GM12878 (cell line): Measurements from ENCODE around the gene SOST. TPM values are rescaled to one million over a fixed set of nuclear protein-coding genes. Genes with fewer than 3 reads are reported as not detected.

ENCODE experiments used
- BHLHE40 ChIP-seq, 2 experiments: fragments of 450-650 bp in 1 of 2; IDR thresholded peaks; 2 replicates each; pipeline ENCODE4 v1.6.1; 2011 to 2017; ENCODE audit warnings: low read depth in 2 of 2, borderline replicate concordance in 1 of 2, improper control_type of control experiment in 1 of 2, low read length in 1 of 2, mild to moderate bottlenecking in 1 of 2
- CBX5 ChIP-seq: sonication (generic); IDR thresholded peaks from 2 replicates; pipeline ENCODE4 v1.6.1; 2016; ENCODE audit warnings: low read depth, moderate library complexity, mild to moderate bottlenecking, inconsistent platforms
- CTCF ChIP-seq, 3 experiments: IDR thresholded peaks in 2 of 3; conservative IDR thresholded peaks in 1 of 3; 2 replicates each; pipeline ENCODE4 v1.5.1; 2011; ENCODE audit warnings: low read depth in 3 of 3, low read length in 3 of 3, mild to moderate bottlenecking in 3 of 3, control low read depth in 2 of 3, moderate library complexity in 2 of 3, inconsistent platforms in 1 of 3, mixed read lengths in 1 of 3; ENCODE audit not compliant: control insufficient read depth in 2 of 3, insufficient read depth in 1 of 3; ENCODE audit errors: extremely low read depth in 1 of 3
- EP300 ChIP-seq, 2 experiments: fragments of 150-350 bp in 1 of 2; IDR thresholded peaks; 2 replicates each; pipeline ENCODE4 v1.6.1; 2011 to 2012; ENCODE audit warnings: low read depth in 2 of 2, low read length in 2 of 2, borderline replicate concordance in 1 of 2, improper control_type of control experiment in 1 of 2, inconsistent platforms in 1 of 2; ENCODE audit not compliant: control insufficient read depth in 1 of 2
- ETV6 ChIP-seq, 2 experiments: fragments of 450-650 bp in 1 of 2; IDR thresholded peaks in 1 of 2; conservative IDR thresholded peaks in 1 of 2; 2 replicates each; pipeline ENCODE4 v1.6.1; 2014; ENCODE audit warnings: antibody characterized with exemption in 1 of 2, borderline replicate concordance in 1 of 2, low read depth in 1 of 2, mild to moderate bottlenecking in 1 of 2, moderate library complexity in 1 of 2
- FOXK2 ChIP-seq: fragments of 450-650 bp; IDR thresholded peaks from 2 replicates; pipeline ENCODE4 v1.6.1; 2017; ENCODE audit warnings: mild to moderate bottlenecking, moderate library complexity
- KLF5 ChIP-seq: fragments of 450-650 bp; IDR thresholded peaks from 2 replicates; pipeline ENCODE4 v1.6.1; 2014; ENCODE audit warnings: mild to moderate bottlenecking; ENCODE audit not compliant: partially characterized antibody
- NBN ChIP-seq: fragments of 450-650 bp; IDR thresholded peaks from 2 replicates; pipeline ENCODE4 v1.6.1; 2016
- NRF1 ChIP-seq: conservative IDR thresholded peaks from 2 replicates; pipeline ENCODE4 v1.6.1; 2011; ENCODE audit warnings: mild to moderate bottlenecking, low read depth, low read length, improper control_type of control experiment
- RAD21 ChIP-seq: IDR thresholded peaks from 2 replicates; pipeline ENCODE4 v1.6.1; 2011; ENCODE audit warnings: mild to moderate bottlenecking, low read depth, low read length, moderate library complexity; ENCODE audit not compliant: insufficient read depth
- RBBP5 ChIP-seq: fragments of 200-600 bp; sonication (generic); conservative IDR thresholded peaks from 2 replicates; pipeline ENCODE4 v1.6.1; 2016
- SMARCA5 ChIP-seq: fragments of 450-650 bp; IDR thresholded peaks from 2 replicates; pipeline ENCODE4 v1.6.1; 2017; ENCODE audit warnings: mild to moderate bottlenecking
- SPI1 ChIP-seq: IDR thresholded peaks from 2 replicates; pipeline ENCODE4 v1.6.1; 2011; ENCODE audit warnings: low read depth, mild to moderate bottlenecking, low read length, moderate library complexity, borderline replicate concordance; ENCODE audit not compliant: insufficient read depth
- SREBF2 ChIP-seq: IDR thresholded peaks from 2 replicates; pipeline ENCODE4 v1.6.1; 2012; ENCODE audit warnings: mild to moderate bottlenecking, low read length
- STAT3 ChIP-seq: IDR thresholded peaks from 2 replicates; pipeline ENCODE4 v1.6.1; 2011; ENCODE audit warnings: low read depth, low read length, improper control_type of control experiment
- SUPT20H ChIP-seq: IDR thresholded peaks from 2 replicates; pipeline ENCODE4 v1.6.1; 2011; ENCODE audit warnings: low read depth, mild to moderate bottlenecking, low read length, moderate library complexity, borderline replicate concordance; ENCODE audit not compliant: control insufficient read depth
- TCF12 ChIP-seq: IDR thresholded peaks from 2 replicates; pipeline ENCODE4 v1.6.1; 2011; ENCODE audit warnings: low read depth, mild to moderate bottlenecking, low read length
- TCF3 ChIP-seq: IDR thresholded peaks from 2 replicates; pipeline ENCODE4 v1.6.1; 2012; ENCODE audit warnings: low read depth, mild to moderate bottlenecking, low read length, borderline replicate concordance; ENCODE audit not compliant: insufficient read depth
- ZBTB4 ChIP-seq: fragments of 450-650 bp; formaldehyde crosslinking; IDR thresholded peaks from 2 replicates; pipeline ENCODE4 v1.4.0; 2022; ENCODE audit warnings: mild to moderate bottlenecking, moderate library complexity
- ZZZ3 ChIP-seq: IDR thresholded peaks from 2 replicates; pipeline ENCODE4 v1.6.1; 2011; ENCODE audit warnings: low read depth; ENCODE audit not compliant: control insufficient read depth, insufficient read length
- polyA plus RNA-seq, 11 experiments: library from polyadenylated mRNA; depleted of rRNA in 4 of 11; unstranded in 6 of 11; stranded (reverse) in 5 of 11; fragments of >200 nt; fragmentation: Nextera tagmentation in 4 of 11; fragmentation: Illumina TruSeq in 1 of 11; extraction: Ambion mirVana in 4 of 11; extraction: Trizol in 1 of 11; gene quantifications; 1 replicate in 1 of 11; 2 replicates in 10 of 11; pipeline versions ENCODE4 v1.2.1 to v1.2.3, GENCODE V29; 2011 to 2016; ENCODE audit warnings: inconsistent platforms in 2 of 11, missing spikeins in 2 of 11, low read depth in 1 of 11
- total RNA-seq, 4 experiments: library from RNA; depleted of rRNA in 3 of 4; stranded (reverse); fragments of >200 nt in 3 of 4; fragmentation: Illumina TruSeq in 1 of 4; extraction: Trizol in 1 of 4; gene quantifications; 2 replicates each; pipeline versions ENCODE4 v1.2.1 to v1.2.3, GENCODE V29; 2013 to 2021
- TF ChIP-seq, protein P1 (sequence below): IDR thresholded peaks from 2 replicates; pipeline ENCODE4 v1.6.1; 2011; ENCODE audit warnings: low read depth, mild to moderate bottlenecking, low read length, moderate library complexity, borderline replicate concordance; ENCODE audit errors: extremely low read depth
- TF ChIP-seq, protein P2 (sequence below): IDR thresholded peaks from 2 replicates; pipeline ENCODE4 v1.6.1; 2012; ENCODE audit warnings: low read depth, low read length, improper control_type of control experiment

Gene SOST
- total and polyA plus RNA-seq, 10 of the 15 experiments (the other 5 are each of a cell fraction or from before 2014, with no cell fraction given), result not detected

- 0 out of 2 replicates have a peak, but pooled peaks have one; percentile 12 for TF ChIP-seq TCF12
- no peak for TF ChIP-seq SREBF2
- TF ChIP-seq EP300 (IDR thresholded peaks at IDR 0.05; ENCODE audit: borderline replicate concordance in 1 of 2, control insufficient read depth in 1 of 2, low read depth in 2 of 2, low read length in 2 of 2), result no peak
- TF ChIP-seq CBX5, result no peak
- TF ChIP-seq, protein P1, sequence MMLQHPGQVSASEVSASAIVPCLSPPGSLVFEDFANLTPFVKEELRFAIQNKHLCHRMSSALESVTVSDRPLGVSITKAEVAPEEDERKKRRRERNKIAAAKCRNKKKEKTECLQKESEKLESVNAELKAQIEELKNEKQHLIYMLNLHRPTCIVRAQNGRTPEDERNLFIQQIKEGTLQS, result peak; percentile 53; the same call in 1 of the 2 replicates
- no peak for TF ChIP-seq ZZZ3
- TF ChIP-seq TCF3, result no peak
- TF ChIP-seq CTCF (IDR thresholded peaks at IDR 0.05 in 2 of 3, conservative IDR thresholded peaks at IDR 0.05 in 1 of 3; ENCODE audit: control insufficient read depth in 2 of 3, extremely low read depth in 1 of 3, insufficient read depth in 1 of 3, low read depth in 3 of 3, low read length in 3 of 3), result peak; percentile 95 to 100 (median 100); a peak in 5 of 6 replicates
- no peak for TF ChIP-seq ZBTB4 (CRISPR knock-in tag)
- TF ChIP-seq STAT3, result 0 out of 2 replicates have a peak, but pooled peaks have one; percentile 65
- TF ChIP-seq NBN, result 0 out of 2 replicates have a peak, but pooled peaks have one; percentile 38
- TF ChIP-seq KLF5, result no peak
- TF ChIP-seq, protein P2, sequence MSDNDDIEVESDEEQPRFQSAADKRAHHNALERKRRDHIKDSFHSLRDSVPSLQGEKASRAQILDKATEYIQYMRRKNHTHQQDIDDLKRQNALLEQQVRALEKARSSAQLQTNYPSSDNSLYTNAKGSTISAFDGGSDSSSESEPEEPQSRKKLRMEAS, result no peak
- no peak for TF ChIP-seq FOXK2
- TF ChIP-seq SUPT20H, result no peak
- no peak for TF ChIP-seq ETV6 (conservative IDR thresholded peaks at IDR 0.05 in 1 of 2, IDR thresholded peaks at IDR 0.05 in 1 of 2; ENCODE audit: borderline replicate concordance in 1 of 2, low read depth in 1 of 2)
- TF ChIP-seq SPI1, result no peak
- TF ChIP-seq RAD21, result peak; percentile 96
- no peak; the same call in 1 of the 2 replicates for TF ChIP-seq NRF1
- TF ChIP-seq RBBP5, result no peak
- peak; percentile 16 to 48; a peak in 1 of 4 replicates for TF ChIP-seq BHLHE40 (IDR thresholded peaks at IDR 0.05; ENCODE audit: borderline replicate concordance in 1 of 2, low read depth in 2 of 2, low read length in 1 of 2)
- TF ChIP-seq SMARCA5, result peak; percentile 86; the same call in 1 of the 2 replicates
Observed at GRCh38 chr17:43760254-43760852, 1.8 kb upstream of the SOST start (continued).
